K562 (cell line): Measurements from ENCODE around the gene CLK4. TPM values are rescaled to one million over a fixed set of nuclear protein-coding genes. Genes with fewer than 3 reads are reported as not detected.

Experiments used
- ATAC-seq: fragments of 200-7000 bp; cut with Tn5 transposase; 3 replicates; pipeline ENCODE4 v1.9.1; 2020; ENCODE audit warnings: moderate library complexity
- BruUV-seq: library from RNA; stranded (reverse); fragments of 400-500 nt; replicated peaks from 2 replicates; lab custom pipeline; 2021; lab: Mats Ljungman, UMichigan
- CTCF ChIA-PET: fragments of 300-600 bp; formaldehyde crosslinking; extraction: SDS; loops from one replicate; lab custom pipeline; 2021; ENCODE audit warnings: low intra/inter-chr PET ratio; lab: Yijun Ruan, JAX
- POLR2A ChIA-PET: fragments of 300-600, 350-650 bp; sonication (Branson Sonifier 250); formaldehyde crosslinking; extraction: SDS; loops from one replicate; lab custom pipeline; 2021; ENCODE audit warnings: antibody characterized with exemption, inconsistent platforms; lab: Yijun Ruan, JAX
- DNase-seq, 4 experiments: peaks; one replicate each; pipeline versions ENCODE4 v3.0.0 to v3.0.0-alpha.2; 2011 to 2018; ENCODE audit warnings: low spot score in 3 of 4, mixed read lengths in 3 of 4; ENCODE audit errors: extremely low read depth in 1 of 4
- FAIRE-seq: peaks from 2 replicates; lab custom pipeline; 2011; peaks lifted over from hg19 to GRCh38; lab: Jason Lieb, UNC
- H2AFZ ChIP-seq: 2 replicates; pipeline ENCODE4 v1.6.0; 2011; ENCODE audit warnings: low read depth, low read length, control low read depth, inconsistent platforms
- H3K27ac ChIP-seq: fragments of 200-600 bp; 3 replicates; pipeline ENCODE4 v1.8.0; 2011; ENCODE audit warnings: low read depth, mild to moderate bottlenecking, control low read depth, inconsistent platforms, low read length, moderate library complexity, mixed read lengths; ENCODE audit errors: extremely low read depth
- H3K27me3 ChIP-seq, 2 experiments: fragments of 300-600 bp in 1 of 2; 2 replicates in 1 of 2; 3 replicates in 1 of 2; pipeline versions ENCODE4 v1.6.0 to v1.8.0; 2011; ENCODE audit warnings: inconsistent platforms in 2 of 2, low read length in 2 of 2, mild to moderate bottlenecking in 1 of 2, mixed read lengths in 1 of 2, moderate library complexity in 1 of 2; ENCODE audit not compliant: control insufficient read depth in 2 of 2, insufficient read depth in 2 of 2
- H3K36me3 ChIP-seq: fragments of 300-600 bp; 3 replicates; pipeline ENCODE4 v1.8.0; 2011; ENCODE audit warnings: mild to moderate bottlenecking, low read length, inconsistent platforms; ENCODE audit not compliant: control insufficient read depth, insufficient read depth
- H3K4me1 ChIP-seq, 2 experiments: fragments of 200-600 bp in 1 of 2; replicated peaks in 1 of 2; 2 replicates in 1 of 2; 3 replicates in 1 of 2; pipeline versions ENCODE4 v1.5.1 to v1.8.0; 2011; ENCODE audit warnings: inconsistent platforms in 2 of 2, low read length in 2 of 2, mild to moderate bottlenecking in 1 of 2, mixed read lengths in 1 of 2, moderate library complexity in 1 of 2; ENCODE audit not compliant: control insufficient read depth in 2 of 2, insufficient read depth in 2 of 2
- H3K4me2 ChIP-seq: 2 replicates; pipeline ENCODE4 v1.6.1; 2011; ENCODE audit warnings: low read length, control low read depth, inconsistent platforms, mixed read lengths; ENCODE audit not compliant: insufficient read depth
- H3K4me3 ChIP-seq: fragments of 200-600 bp; sonication (generic), shearing (Covaris generic); 2 replicates; pipeline ENCODE4 v1.5.1; 2016; ENCODE audit warnings: control low read depth, inconsistent platforms
- H3K79me2 ChIP-seq: fragments of 200-600 bp; 3 replicates; pipeline ENCODE4 v1.8.0; 2011; ENCODE audit warnings: low read length, inconsistent platforms; ENCODE audit not compliant: control insufficient read depth, insufficient read depth
- H3K9ac ChIP-seq, 2 experiments: 2 replicates each; pipeline versions ENCODE4 v1.6.0 to v1.6.1; 2011; ENCODE audit warnings: low read depth in 2 of 2, low read length in 2 of 2, control low read depth in 1 of 2, inconsistent platforms in 1 of 2, mild to moderate bottlenecking in 1 of 2, mixed read lengths in 1 of 2; ENCODE audit not compliant: insufficient read depth in 1 of 2
- H3K9me1 ChIP-seq: one replicate; pipeline ENCODE4 v1.6.0; 2011; ENCODE audit warnings: inconsistent platforms, mild to moderate bottlenecking, low read length, moderate library complexity; ENCODE audit not compliant: control insufficient read depth, insufficient read depth
- H3K9me3 ChIP-seq: replicated peaks from 2 replicates; pipeline ENCODE4 v1.5.1; 2011; ENCODE audit warnings: low read depth, low read length, inconsistent platforms; ENCODE audit not compliant: control insufficient read depth, insufficient read depth
- H4K20me1 ChIP-seq: replicated peaks from 2 replicates; pipeline ENCODE4 v1.6.1; 2011; ENCODE audit warnings: low read length, inconsistent platforms, mixed read lengths; ENCODE audit not compliant: control insufficient read depth, insufficient read depth
- ATF7 ChIP-seq: fragments of 450-650 bp; IDR thresholded peaks from 2 replicates; pipeline ENCODE4 v1.7.1; 2014; ENCODE audit warnings: mild to moderate bottlenecking, moderate library complexity
- E2F3 ChIP-seq: fragments of 250-450 bp; sonication (Bioruptor Pico); IDR thresholded peaks from 2 replicates; pipeline ENCODE4 v1.4.0; 2020; ENCODE audit warnings: mild to moderate bottlenecking
- MTA1 ChIP-seq: fragments of 450-650 bp; IDR thresholded peaks from 2 replicates; pipeline ENCODE4 v1.6.1; 2017; ENCODE audit warnings: borderline replicate concordance
- NCOA2 ChIP-seq, 2 experiments: fragments of 450-650 bp; IDR thresholded peaks; 2 replicates each; pipeline ENCODE4 v1.6.1; 2018; ENCODE audit warnings: mild to moderate bottlenecking in 2 of 2, moderate library complexity in 1 of 2; ENCODE audit not compliant: partially characterized antibody in 2 of 2
- ZNF175 ChIP-seq: fragments of 200-800 bp; sonication (Bioruptor generic); IDR thresholded peaks from 2 replicates; pipeline ENCODE4 v1.6.1; 2016; ENCODE audit warnings: low read depth, mild to moderate bottlenecking, missing genetic modification characterization, missing compliant biosample characterization
- WGBS: fragments of 100-300 bp; shearing (Covaris generic); methylation state at CpG from one replicate; pipeline ENCODE4 v1.1.6; 2016; ENCODE audit warnings: low coverage, mixed read lengths; ENCODE audit not compliant: insufficient coverage; ENCODE audit errors: missing lambda C conversion rate; 5-methylcytosine and 5-hydroxymethylcytosine counted together
- in situ Hi-C: fragments of 300-500 bp; cut with MboI; formaldehyde crosslinking; loops from 4 replicates; pipeline ENCODE4 v1.15.0; 2018; ENCODE audit warnings: inconsistent platforms, mixed read lengths
- intact Hi-C: fragments of 100-400 bp; cut with micrococcal nuclease; formaldehyde crosslinking; loops from 2 replicates; pipeline ENCODE4 v1.14.2; 2022
- polyA plus RNA-seq, 8 experiments: library from polyadenylated mRNA; depleted of rRNA in 4 of 8; stranded (reverse) in 5 of 8; unstranded in 3 of 8; fragments of >200 nt; fragmentation: Nextera tagmentation in 2 of 8; fragmentation: Illumina TruSeq in 1 of 8; extraction: Ambion mirVana in 2 of 8; extraction: Trizol in 1 of 8; gene quantifications; 2 replicates each; pipeline versions ENCODE4 v1.2.1 to v1.2.3, GENCODE V29; 2011 to 2014; ENCODE audit warnings: inconsistent platforms in 1 of 8, missing spikeins in 1 of 8
- total RNA-seq, 7 experiments: library from RNA; depleted of rRNA in 6 of 7; stranded (reverse); fragments of >200 nt in 6 of 7; fragmentation: Illumina TruSeq in 2 of 7; extraction: Trizol in 2 of 7; gene quantifications; 2 replicates each; pipeline versions ENCODE4 v1.2.1 to v1.2.3, GENCODE V29; 2011 to 2021; ENCODE audit warnings: low replicate concordance in 1 of 7
- TF ChIP-seq, protein P1 (sequence below): sonication (generic); formaldehyde crosslinking; IDR thresholded peaks from 2 replicates; pipeline ENCODE4 v1.5.0; 2020; ENCODE audit warnings: missing genetic modification reagents
- TF ChIP-seq, protein P2 (sequence below): fragments of 450-650 bp; formaldehyde crosslinking; IDR thresholded peaks from 2 replicates; pipeline ENCODE4 v1.4.0; 2020; ENCODE audit warnings: mild to moderate bottlenecking, moderate library complexity

CLK4 gene
- total and polyA plus RNA-seq, 9 of the 15 experiments (the other 6 are each of a cell fraction or from before 2014, with no cell fraction given): 10.5 to 23.1 (median 13.9) TPM

DNA sequence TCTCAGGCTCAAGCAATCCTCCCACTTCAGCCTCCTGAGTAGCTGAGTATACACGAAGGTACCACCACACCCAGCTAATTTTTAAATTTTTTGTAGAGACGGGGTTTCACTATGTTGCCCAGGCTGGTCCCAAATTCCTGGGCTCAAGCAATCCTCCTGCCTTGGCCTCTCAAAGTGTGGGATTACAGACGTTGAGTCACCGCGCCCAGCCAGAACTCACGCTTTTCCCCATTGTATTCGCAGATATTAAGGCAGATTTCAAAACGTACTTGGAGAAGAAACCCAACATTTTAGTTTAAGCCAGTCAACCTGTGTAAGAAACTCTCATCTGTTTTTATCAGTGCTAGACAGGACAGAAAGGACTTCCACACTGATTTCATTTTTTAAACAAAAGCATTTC, 63.2 kb downstream of the CLK4 start (continued):
- TF ChIP-seq, protein P1, sequence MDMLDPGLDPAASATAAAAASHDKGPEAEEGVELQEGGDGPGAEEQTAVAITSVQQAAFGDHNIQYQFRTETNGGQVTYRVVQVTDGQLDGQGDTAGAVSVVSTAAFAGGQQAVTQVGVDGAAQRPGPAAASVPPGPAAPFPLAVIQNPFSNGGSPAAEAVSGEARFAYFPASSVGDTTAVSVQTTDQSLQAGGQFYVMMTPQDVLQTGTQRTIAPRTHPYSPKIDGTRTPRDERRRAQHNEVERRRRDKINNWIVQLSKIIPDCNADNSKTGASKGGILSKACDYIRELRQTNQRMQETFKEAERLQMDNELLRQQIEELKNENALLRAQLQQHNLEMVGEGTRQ (CRISPR knock-in tag): no peak
- TF ChIP-seq NCOA2 (IDR thresholded peaks at IDR 0.05; ENCODE audit: partially characterized antibody in 2 of 2) (no peak), ATF7 (no peak), E2F3 (CRISPR knock-in tag) (no peak)
- TF ChIP-seq, protein P2, sequence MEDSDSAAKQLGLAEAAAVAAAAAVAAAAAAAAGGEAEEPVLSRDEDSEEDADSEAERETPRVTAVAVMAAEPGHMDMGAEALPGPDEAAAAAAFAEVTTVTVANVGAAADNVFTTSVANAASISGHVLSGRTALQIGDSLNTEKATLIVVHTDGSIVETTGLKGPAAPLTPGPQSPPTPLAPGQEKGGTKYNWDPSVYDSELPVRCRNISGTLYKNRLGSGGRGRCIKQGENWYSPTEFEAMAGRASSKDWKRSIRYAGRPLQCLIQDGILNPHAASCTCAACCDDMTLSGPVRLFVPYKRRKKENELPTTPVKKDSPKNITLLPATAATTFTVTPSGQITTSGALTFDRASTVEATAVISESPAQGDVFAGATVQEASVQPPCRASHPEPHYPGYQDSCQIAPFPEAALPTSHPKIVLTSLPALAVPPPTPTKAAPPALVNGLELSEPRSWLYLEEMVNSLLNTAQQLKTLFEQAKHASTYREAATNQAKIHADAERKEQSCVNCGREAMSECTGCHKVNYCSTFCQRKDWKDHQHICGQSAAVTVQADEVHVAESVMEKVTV (CRISPR knock-in tag): no peak

DNA sequence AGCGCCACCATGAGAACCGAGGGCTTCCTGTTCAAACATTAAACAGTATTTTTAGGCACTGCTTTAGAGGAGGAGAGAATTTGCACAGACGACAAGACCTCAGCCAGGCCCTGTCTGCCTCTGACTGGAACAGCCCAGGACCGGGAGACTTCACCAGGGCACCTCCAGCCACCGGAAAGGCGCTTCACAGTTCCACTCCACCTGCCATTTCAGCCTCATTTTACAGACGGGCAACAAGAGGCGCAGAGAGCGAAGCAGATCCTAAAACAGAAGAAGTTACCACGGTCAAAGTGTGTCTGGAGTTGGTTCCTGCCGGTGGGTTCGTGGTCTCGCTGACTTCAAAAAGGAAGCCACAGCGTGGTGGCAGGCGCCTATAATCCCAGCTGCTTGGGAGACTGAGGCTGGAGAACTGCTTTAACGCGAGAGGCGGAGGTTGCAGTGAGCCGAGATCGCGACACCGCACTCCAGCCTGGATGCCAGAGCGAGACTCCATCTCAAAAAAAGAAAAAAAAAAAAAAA, 65.0 kb downstream of the CLK4 start:
- intact Hi-C loops: no loop called here
- no TSS peak for BruUV-seq
- no peaks in the 10 kb centered on the region; the same call in 1 of the 2 replicates for H3K9me3 ChIP-seq
- POLR2A ChIA-PET: no interaction called here
- CTCF ChIA-PET: no interaction called here
- H3K4me1 ChIP-seq: peaks cover 9 to 14% of the 10 kb centered on the region in 2 experiments; a peak in 4 of 5 replicates
- FAIRE-seq: no peak
- ATAC-seq: no peak
- H3K9ac ChIP-seq: no peak overlapping the region
- TF ChIP-seq ZNF175 (CRISPR knock-in tag) (no peak), MTA1 (no peak)
- TF ChIP-seq, all 486 proteins: peak for 0
- Histone ChIP-seq H3K4me2 (no peak overlapping the region), H3K36me3 (no peaks in the 10 kb centered on the region), H3K9me1 (no peaks in the 10 kb centered on the region), H3K27ac (no peak overlapping the region), H3K4me3 (no peak overlapping the region), H3K27me3 (peaks cover 10 to 56% of the 10 kb centered on the region in 2 experiments), H4K20me1 (no peaks in the 10 kb centered on the region), H2AFZ (no peak overlapping the region), H3K79me2 (no peaks in the 10 kb centered on the region)
- 32% methylated on average over 15 of the region's 23 CpGs for WGBS
- DNase-seq: no peak
- in situ Hi-C loops: no loop called here
